ENCODE data around the gene UQCRH. TPM values are rescaled to one million over a fixed set of nuclear protein-coding genes. Genes with fewer than 3 reads are reported as not detected.

Gene UQCRH
- 100 to 1,000 TPM; 266 to 387 (median 282) TPM for total RNA-seq
- long read RNA-seq, donor 1, transcript UQCRH-201 (4 exons, 604 nt): major isoform, 71 of 92 reads
- long read RNA-seq, donor 1, transcript UQCRH-205 (5 exons, 674 nt): minor isoform, 14 of 92 reads
- long read RNA-seq, donor 1, partial matches to known transcripts: 0 of 92 reads
- long read RNA-seq, donor 1, other reads (novel, unspliced or antisense): 2 of 92 reads
- long read RNA-seq, donor 2, transcript UQCRH-205 (5 exons, 674 nt): minor isoform, 15 of 195 reads
- long read RNA-seq, donor 2, transcript UQCRH-201 (4 exons, 604 nt): major isoform, 153 of 195 reads
- long read RNA-seq, donor 2, partial matches to known transcripts: 0 of 195 reads
- long read RNA-seq, donor 2, other reads (novel, unspliced or antisense): 27 of 195 reads

- Histone ChIP-seq H3K9me3 (no peaks in the 10 kb centered on the region), H3K4me3 (peak within 1 kb of the TSS; percentile 82), H3K36me3 (ENCODE audit: low read depth) (no peaks in the 10 kb centered on the region), H3K4me1 (ENCODE audit: low read depth) (peaks cover 54% of the 10 kb centered on the region)
- peak; percentile 5 for TF ChIP-seq CTCF (IDR thresholded peaks at IDR 0.05)
- intact Hi-C loops (cut with DNase I, micrococcal nuclease): no loop called here
- DNase-seq: peak; percentile 95 to 96 (median 96)
- peak; percentile 92 for ATAC-seq
Observed at GRCh38 chr1:46303038-46303871, at the start of gene UQCRH, which contains the start of gene LRRC41. TSS of gene UQCRH (plus strand) at chr1:46303698. CDS start at chr1:46303767, 69 bp downstream. TSS of gene LRRC41 (minus strand) at chr1:46303616. CDS start at chr1:46303322, 294 bp downstream.

GRCh38 chr1:46254668-46255067, 48.8 kb upstream of the UQCRH start:
- TF ChIP-seq CTCF (IDR thresholded peaks at IDR 0.05): no peak
- no peaks in the 10 kb centered on the region for H3K9me3 ChIP-seq
- intact Hi-C loops (cut with DNase I, micrococcal nuclease): no loop called here

GRCh38 chr1:46256523-46256922, 47.0 kb upstream of the UQCRH start:
- no peak for TF ChIP-seq CTCF (IDR thresholded peaks at IDR 0.05)
- intact Hi-C loops (cut with DNase I, micrococcal nuclease): no loop called here
- Histone ChIP-seq H3K4me1 (ENCODE audit: low read depth) (no peaks in the 10 kb centered on the region), H3K9me3 (no peaks in the 10 kb centered on the region), H3K36me3 (ENCODE audit: low read depth) (no peaks in the 10 kb centered on the region), H3K4me3 (no peak overlapping the region)
- DNase-seq (no peak), ATAC-seq (no peak)

More at GRCh38 chr1:46254668-46255067, 48.8 kb upstream of the UQCRH start:
- H3K4me1 ChIP-seq (ENCODE audit: low read depth): no peaks in the 10 kb centered on the region
- ATAC-seq (no peak), DNase-seq (no peak)
- H3K36me3 ChIP-seq (ENCODE audit: low read depth): no peaks in the 10 kb centered on the region
- no peak overlapping the region for H3K4me3 ChIP-seq

GRCh38 chr1:46262508-46262907, 41.0 kb upstream of the UQCRH start:
- ATAC-seq (no peak), DNase-seq (no peak)
- no peaks in the 10 kb centered on the region for H3K36me3 ChIP-seq (ENCODE audit: low read depth)
- intact Hi-C loops (cut with DNase I, micrococcal nuclease): no loop called here
- H3K4me3 ChIP-seq: no peak overlapping the region
- TF ChIP-seq CTCF (IDR thresholded peaks at IDR 0.05): no peak
- H3K4me1 ChIP-seq (ENCODE audit: low read depth): no peaks in the 10 kb centered on the region
- no peaks in the 10 kb centered on the region for H3K9me3 ChIP-seq

- intact Hi-C loops (cut with DNase I, micrococcal nuclease): no loop called here
- no peak for TF ChIP-seq CTCF (IDR thresholded peaks at IDR 0.05)
- Histone ChIP-seq H3K9me3 (no peaks in the 10 kb centered on the region), H3K4me3 (no peak overlapping the region), H3K36me3 (ENCODE audit: low read depth) (no peaks in the 10 kb centered on the region), H3K4me1 (ENCODE audit: low read depth) (no peaks in the 10 kb centered on the region)
- ATAC-seq (no peak), DNase-seq (no peak)
Observed at GRCh38 chr1:46263146-46263545, 40.4 kb upstream of the UQCRH start.

All from mucosa of descending colon (tissue), 3 donors.